MCF 10A (cell line): Measurements from ENCODE around the gene CTBP1. TPM values are rescaled to one million over a fixed set of nuclear protein-coding genes. Genes with fewer than 3 reads are reported as not detected.

Experiments used
- BruUV-seq: library from RNA; stranded (reverse); fragments of 400-500 nt; replicated peaks from 2 replicates; lab custom pipeline; 2021; lab: Mats Ljungman, UMichigan
- CTCF ChIA-PET: fragments of 300-600 bp; sonication (Branson Sonifier 250); formaldehyde crosslinking; extraction: SDS; loops from one replicate; lab custom pipeline; 2021; ENCODE audit warnings: antibody characterized with exemption, inconsistent platforms; lab: Yijun Ruan, JAX
- POLR2A ChIA-PET: fragments of 300-600, 350-650 bp; sonication (Branson Sonifier 250); formaldehyde crosslinking; extraction: SDS; loops from one replicate; lab custom pipeline; 2020; ENCODE audit warnings: antibody characterized with exemption, inconsistent platforms; lab: Yijun Ruan, JAX
- DNase-seq: peaks from one replicate; pipeline ENCODE4 v3.0.0-alpha.2; 2018; ENCODE audit not compliant: unreplicated experiment
- H3K27ac Mint-ChIP-seq: one replicate; pipeline ENCODE4 v1.8.0; 2022; ENCODE audit warnings: mild to moderate bottlenecking, low read depth, mixed read lengths; ENCODE audit not compliant: unreplicated experiment
- H3K27me3 Mint-ChIP-seq: one replicate; pipeline ENCODE4 v1.8.0; 2022; ENCODE audit warnings: mixed read lengths; ENCODE audit not compliant: insufficient read depth, unreplicated experiment
- H3K36me3 Mint-ChIP-seq: one replicate; pipeline ENCODE4 v1.8.0; 2022; ENCODE audit warnings: mild to moderate bottlenecking, moderate library complexity, mixed read lengths; ENCODE audit not compliant: insufficient read depth, unreplicated experiment
- H3K4me1 Mint-ChIP-seq: one replicate; pipeline ENCODE4 v1.8.0; 2022; ENCODE audit warnings: mixed read lengths; ENCODE audit not compliant: insufficient read depth, unreplicated experiment
- H3K4me3 Mint-ChIP-seq: one replicate; pipeline ENCODE4 v1.8.0; 2022; ENCODE audit warnings: mild to moderate bottlenecking, moderate library complexity, mixed read lengths; ENCODE audit not compliant: unreplicated experiment
- H3K9me3 Mint-ChIP-seq: one replicate; pipeline ENCODE4 v1.8.0; 2022; ENCODE audit warnings: mixed read lengths; ENCODE audit not compliant: unreplicated experiment
- intact Hi-C: fragments of 100-400 bp; cut with micrococcal nuclease; formaldehyde crosslinking; loops from 2 replicates; pipeline ENCODE4 v1.14.1; 2022
- total RNA-seq: library from RNA; stranded (reverse); gene quantifications from 2 replicates; pipeline ENCODE4 v1.2.3, GENCODE V29; 2022
- TF ChIP-seq, protein P1 (sequence below): fragments of 200-600 bp; IDR thresholded peaks from one replicate; pipeline ENCODE4 v1.8.0; 2022; ENCODE audit warnings: antibody characterized with exemption, mild to moderate bottlenecking; ENCODE audit not compliant: unreplicated experiment

CTBP1 gene
- total RNA-seq, 1 experiment from 2014 or later = 152 TPM

DNA sequence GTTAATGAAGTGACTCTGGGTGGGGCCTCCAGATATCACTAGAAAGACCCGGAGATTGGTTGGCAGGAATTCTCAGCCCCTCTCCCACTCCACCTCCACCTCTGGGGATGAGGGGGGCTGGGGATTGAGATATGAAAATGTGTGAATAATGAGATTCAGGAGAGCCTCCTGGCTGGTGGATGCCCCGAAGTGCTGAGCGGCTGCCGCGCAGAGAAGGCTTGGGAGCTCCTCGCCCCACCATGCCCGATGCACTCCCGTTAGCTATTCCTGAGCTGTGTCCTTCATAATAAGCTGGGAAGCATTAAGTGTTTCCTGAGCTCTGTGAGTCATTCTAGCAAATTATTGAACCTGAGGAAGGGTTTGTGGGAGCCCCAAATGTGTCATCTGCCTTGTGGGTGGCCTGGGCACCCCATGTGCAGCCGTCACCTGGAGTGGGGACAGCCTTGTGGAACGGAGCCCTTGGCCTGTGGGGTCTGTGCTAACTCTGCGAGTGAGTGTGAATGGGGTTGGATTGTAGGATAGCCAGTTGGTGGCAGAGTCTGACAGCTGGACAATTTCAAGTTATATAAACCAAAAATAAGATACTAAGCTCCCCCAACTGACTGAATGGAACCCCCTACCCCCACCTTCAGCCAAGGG lies 36.3 kb upstream of the CTBP1 start:
- CTCF ChIA-PET = interaction anchor here (1.4 to 2.6 kb wide), 2 partner anchors 17 to 154 kb away, joined by 5 to 11 read pairs; no protein-coding TSS in a partner anchor
- DNase-seq = no peak
- intact Hi-C loops = no loop called here
- Mint-ChIP-seq H3K36me3 (no peaks in the 10 kb centered on the region), H3K27me3 (no peaks in the 10 kb centered on the region), H3K27ac (no peak overlapping the region), H3K4me1 (peaks cover 5% of the 10 kb centered on the region), H3K4me3 (no peak overlapping the region), H3K9me3 (peaks cover 8% of the 10 kb centered on the region)
- POLR2A ChIA-PET = interaction anchor here (0.6 kb wide), 1 partner anchor 24 kb away, joined by 3 read pairs; no protein-coding TSS in a partner anchor
- TF ChIP-seq, protein P1, sequence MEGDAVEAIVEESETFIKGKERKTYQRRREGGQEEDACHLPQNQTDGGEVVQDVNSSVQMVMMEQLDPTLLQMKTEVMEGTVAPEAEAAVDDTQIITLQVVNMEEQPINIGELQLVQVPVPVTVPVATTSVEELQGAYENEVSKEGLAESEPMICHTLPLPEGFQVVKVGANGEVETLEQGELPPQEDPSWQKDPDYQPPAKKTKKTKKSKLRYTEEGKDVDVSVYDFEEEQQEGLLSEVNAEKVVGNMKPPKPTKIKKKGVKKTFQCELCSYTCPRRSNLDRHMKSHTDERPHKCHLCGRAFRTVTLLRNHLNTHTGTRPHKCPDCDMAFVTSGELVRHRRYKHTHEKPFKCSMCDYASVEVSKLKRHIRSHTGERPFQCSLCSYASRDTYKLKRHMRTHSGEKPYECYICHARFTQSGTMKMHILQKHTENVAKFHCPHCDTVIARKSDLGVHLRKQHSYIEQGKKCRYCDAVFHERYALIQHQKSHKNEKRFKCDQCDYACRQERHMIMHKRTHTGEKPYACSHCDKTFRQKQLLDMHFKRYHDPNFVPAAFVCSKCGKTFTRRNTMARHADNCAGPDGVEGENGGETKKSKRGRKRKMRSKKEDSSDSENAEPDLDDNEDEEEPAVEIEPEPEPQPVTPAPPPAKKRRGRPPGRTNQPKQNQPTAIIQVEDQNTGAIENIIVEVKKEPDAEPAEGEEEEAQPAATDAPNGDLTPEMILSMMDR = no peak
- no TSS peak for BruUV-seq

DNA sequence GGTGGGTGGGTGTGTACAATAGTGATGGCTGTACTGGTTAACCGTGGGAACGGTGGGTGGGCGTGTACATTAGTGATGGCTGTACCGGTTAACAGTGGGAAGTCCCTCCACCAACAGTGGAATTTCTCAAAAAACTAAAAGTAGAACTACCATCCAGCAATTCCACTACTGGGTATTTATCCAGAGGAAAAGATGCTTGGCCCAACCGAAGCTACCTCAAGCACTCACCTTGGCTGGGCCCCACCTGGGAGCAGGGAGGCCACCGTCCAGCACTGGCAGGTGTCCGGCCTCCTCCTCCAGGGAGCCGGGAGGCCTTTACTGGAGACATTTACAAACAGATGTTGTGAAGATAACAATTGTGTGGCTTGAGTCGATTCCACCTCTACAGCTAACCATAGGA lies 34.8 kb upstream of the CTBP1 start:
- TF ChIP-seq, protein P1 = no peak
- no peak overlapping the region for H3K4me3 Mint-ChIP-seq
- peaks cover 11% of the 10 kb centered on the region for H3K4me1 Mint-ChIP-seq
- intact Hi-C loops = no loop called here
- H3K27me3 Mint-ChIP-seq = peaks cover 10% of the 10 kb centered on the region
- no TSS peak for BruUV-seq
- no peaks in the 10 kb centered on the region for H3K36me3 Mint-ChIP-seq
- DNase-seq = no peak
- POLR2A ChIA-PET = no interaction called here
- H3K9me3 Mint-ChIP-seq = peaks cover 8% of the 10 kb centered on the region
- H3K27ac Mint-ChIP-seq = no peak overlapping the region
- CTCF ChIA-PET = interaction anchor here (2.6 kb wide), 1 partner anchor 16 kb away, joined by 11 read pairs; no protein-coding TSS in a partner anchor

DNA sequence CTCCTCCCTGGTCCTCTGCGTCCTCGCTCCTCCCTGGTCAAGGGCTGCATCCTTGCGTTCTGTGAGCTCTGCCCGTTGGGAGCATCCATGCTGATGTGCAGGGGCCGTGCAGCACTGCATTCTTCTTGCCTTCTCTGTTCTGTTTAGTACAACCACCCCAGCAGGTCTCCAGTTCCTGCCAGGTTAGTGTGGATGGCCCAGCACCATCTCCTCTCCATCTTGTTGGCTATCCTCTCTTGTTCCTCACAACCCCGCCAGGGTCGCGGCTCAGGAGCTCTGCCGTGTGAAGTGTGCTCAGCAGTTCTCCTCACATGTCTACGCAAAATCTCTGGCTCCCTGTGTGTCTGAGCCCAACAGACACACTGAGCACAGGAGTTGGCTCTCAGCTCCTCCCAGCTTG lies 30.3 kb upstream of the CTBP1 start:
- Mint-ChIP-seq H3K9me3 (no peaks in the 10 kb centered on the region), H3K4me1 (peaks cover 9% of the 10 kb centered on the region), H3K36me3 (no peaks in the 10 kb centered on the region), H3K27me3 (peaks cover 10% of the 10 kb centered on the region), H3K27ac (no peak overlapping the region), H3K4me3 (no peak overlapping the region)
- TF ChIP-seq, protein P1 = no peak
- intact Hi-C loops = loop anchor here (5.0 kb wide), 1 partner anchor 268 kb away; no protein-coding TSS in a partner anchor
- ChIA-PET POLR2A (interaction anchor here (2.4 kb wide), 1 partner anchor 10 kb away, joined by 7 read pairs; no protein-coding TSS in a partner anchor), CTCF (no interaction called here)
- DNase-seq = no peak
- no TSS peak for BruUV-seq

DNA sequence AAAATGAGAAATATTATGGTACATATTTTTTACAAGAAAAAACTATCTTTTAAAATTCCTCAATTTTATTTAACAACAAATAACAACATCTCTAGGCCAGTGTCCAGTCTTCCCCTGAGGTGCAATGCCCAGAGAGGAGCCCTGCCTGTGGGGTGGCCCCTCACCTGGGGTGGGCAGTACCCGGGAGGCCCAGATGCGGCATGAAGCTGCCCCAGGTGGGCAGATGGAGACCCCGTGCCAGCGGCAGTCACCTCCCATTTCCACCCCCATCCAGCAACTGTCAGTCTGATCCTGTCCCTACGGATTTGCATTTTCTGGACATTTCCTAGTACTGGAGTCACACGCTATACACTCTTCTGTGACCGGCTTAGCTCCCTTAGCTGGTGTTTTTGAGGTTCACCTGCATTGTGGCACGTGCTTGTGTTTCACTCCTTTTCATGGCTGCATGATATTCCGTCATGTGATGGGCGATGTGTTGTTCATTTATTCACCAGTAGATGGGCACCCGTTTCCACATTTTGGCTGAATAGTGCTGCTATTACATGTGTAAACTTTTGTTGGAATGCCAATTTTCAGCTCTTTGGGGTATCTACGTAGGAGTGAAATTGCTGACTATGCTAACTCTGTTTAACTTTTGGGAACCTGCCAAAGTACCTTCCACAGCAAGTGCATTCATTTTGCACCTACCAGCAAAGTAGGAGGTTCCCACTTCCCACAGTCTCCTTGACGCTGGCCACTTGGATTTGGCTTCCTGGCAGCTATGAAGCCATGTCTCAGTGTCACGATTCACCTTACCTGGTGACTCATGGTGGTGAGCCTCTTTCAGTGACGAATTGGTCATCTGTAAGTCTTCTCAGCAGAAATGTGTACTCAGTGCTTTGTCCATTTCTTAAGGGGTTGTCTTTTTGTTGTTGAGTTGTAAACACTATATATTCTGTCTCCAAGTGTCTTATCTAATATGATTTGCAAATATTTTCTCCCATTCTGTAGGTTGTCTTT lies 29.0 kb upstream of the CTBP1 start:
- TF ChIP-seq, protein P1 = no peak
- intact Hi-C loops = loop anchor here (1.0 to 5.0 kb wide), 2 partner anchors 68 to 269 kb away; no protein-coding TSS in a partner anchor
- BruUV-seq = no TSS peak
- Mint-ChIP-seq H3K36me3 (no peaks in the 10 kb centered on the region), H3K27ac (no peak overlapping the region), H3K9me3 (no peaks in the 10 kb centered on the region), H3K4me1 (peaks cover 9% of the 10 kb centered on the region), H3K4me3 (no peak overlapping the region), H3K27me3 (peaks cover 10% of the 10 kb centered on the region)
- peak; percentile 39 for DNase-seq
- ChIA-PET POLR2A (interaction anchor here (0.6 to 2.4 kb wide), 6 partner anchors 11 to 70 kb away, joined by 3 to 7 read pairs (median 5); partner anchors contain the start of gene UVSSA), CTCF (interaction anchor here (2.3 kb wide), 1 partner anchor 9 kb away, joined by 7 read pairs; no protein-coding TSS in a partner anchor)
